IPS-18a (cell line): ENCODE data around the gene C1QBP.
A peak's percentile ranks its signal among the peaks of the same experiment; 100 is the strongest.

Experiments used
- H3K27ac ChIP-seq: one replicate; pipeline ENCODE4 v1.5.1; 2013; ENCODE audit warnings: low read length
- H3K27me3 ChIP-seq: one replicate; pipeline ENCODE4 v1.6.1; 2013; ENCODE audit warnings: mild to moderate bottlenecking, low read length; ENCODE audit not compliant: control insufficient read depth, insufficient read depth
- H3K36me3 ChIP-seq: one replicate; pipeline ENCODE4 v1.6.1; 2013; ENCODE audit warnings: low read depth, low read length; ENCODE audit not compliant: control insufficient read depth
- H3K4me1 ChIP-seq: one replicate; pipeline ENCODE4 v1.6.1; 2013; ENCODE audit warnings: low read depth, low read length; ENCODE audit not compliant: control insufficient read depth
- H3K4me3 ChIP-seq: one replicate; pipeline ENCODE4 v1.5.1; 2013; ENCODE audit warnings: low read length
- H3K9ac ChIP-seq: one replicate; pipeline ENCODE4 v1.6.1; 2013; ENCODE audit warnings: mild to moderate bottlenecking, low read length, moderate library complexity
- H3K9me3 ChIP-seq: one replicate; pipeline ENCODE4 v1.6.1; 2013; ENCODE audit warnings: low read depth, low read length; ENCODE audit not compliant: control insufficient read depth

C1QBP gene

GRCh38 chr17:5430413-5430999 is 8.4 kb downstream of the C1QBP start:
- peaks cover 89% of the 10 kb centered on the region for H3K36me3 ChIP-seq
- H3K9ac ChIP-seq, result no peak overlapping the region
- H3K27me3 ChIP-seq, result no peaks in the 10 kb centered on the region
- no peak overlapping the region for H3K27ac ChIP-seq
- H3K9me3 ChIP-seq, result no peaks in the 10 kb centered on the region
- no peak overlapping the region for H3K4me3 ChIP-seq
- no peaks in the 10 kb centered on the region for H3K4me1 ChIP-seq

- H3K9ac ChIP-seq, result no peak overlapping the region
- peaks cover 89% of the 10 kb centered on the region for H3K36me3 ChIP-seq
- no peaks in the 10 kb centered on the region for H3K27me3 ChIP-seq
- H3K27ac ChIP-seq, result no peak overlapping the region
- H3K4me1 ChIP-seq, result no peaks in the 10 kb centered on the region
- no peak overlapping the region for H3K4me3 ChIP-seq
- no peaks in the 10 kb centered on the region for H3K9me3 ChIP-seq
Measured at GRCh38 chr17:5429191-5429887, 9.6 kb downstream of the C1QBP start.

DNA sequence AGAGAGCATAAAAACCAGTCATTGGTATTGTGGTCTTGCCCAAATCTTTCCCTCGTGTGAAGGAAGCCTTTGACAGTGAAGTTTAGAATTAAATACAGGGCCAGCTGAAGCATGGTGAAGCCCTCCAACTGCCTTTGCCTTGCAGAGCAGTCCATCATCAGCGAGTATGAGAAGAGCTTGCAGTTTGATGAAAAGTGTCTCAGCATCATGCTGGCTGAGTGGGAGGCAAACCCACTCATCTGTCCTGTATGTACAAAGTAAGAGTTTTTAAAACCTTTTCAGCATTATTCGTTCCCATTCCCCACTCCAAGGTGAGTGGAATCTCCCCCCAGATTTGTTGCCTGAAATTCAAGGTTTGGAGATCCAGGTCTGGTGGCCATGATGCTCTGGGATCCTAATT is 13.1 kb downstream of the C1QBP start:
- Histone ChIP-seq H3K27ac (no peak overlapping the region), H3K9me3 (no peaks in the 10 kb centered on the region), H3K27me3 (no peaks in the 10 kb centered on the region), H3K4me1 (peaks cover 5% of the 10 kb centered on the region), H3K9ac (no peak overlapping the region), H3K4me3 (no peak overlapping the region), H3K36me3 (peaks cover 88% of the 10 kb centered on the region)

DNA sequence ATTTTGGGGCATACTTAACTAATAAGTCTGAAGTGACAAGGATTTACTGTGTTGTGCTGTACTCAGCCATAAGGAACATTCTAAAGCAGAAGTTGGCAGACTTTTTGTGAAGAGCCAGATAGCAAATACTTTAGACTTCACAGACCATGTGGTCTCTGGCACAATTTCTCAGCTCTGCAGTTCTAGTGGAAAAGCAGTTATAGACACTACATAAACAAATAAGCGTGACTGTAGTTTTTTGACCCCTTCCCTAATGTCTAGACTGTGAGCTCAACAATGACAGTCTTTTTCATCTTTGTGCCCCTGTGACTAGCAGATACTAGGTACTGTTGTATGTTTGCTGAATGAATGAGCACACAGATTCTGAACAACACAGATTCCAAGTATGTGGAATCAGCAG is 14.0 kb downstream of the C1QBP start:
- Histone ChIP-seq H3K9ac (no peak overlapping the region), H3K4me3 (no peak overlapping the region), H3K36me3 (peaks cover 84% of the 10 kb centered on the region), H3K4me1 (peaks cover 7% of the 10 kb centered on the region), H3K27ac (no peak overlapping the region), H3K27me3 (no peaks in the 10 kb centered on the region), H3K9me3 (no peaks in the 10 kb centered on the region)

DNA sequence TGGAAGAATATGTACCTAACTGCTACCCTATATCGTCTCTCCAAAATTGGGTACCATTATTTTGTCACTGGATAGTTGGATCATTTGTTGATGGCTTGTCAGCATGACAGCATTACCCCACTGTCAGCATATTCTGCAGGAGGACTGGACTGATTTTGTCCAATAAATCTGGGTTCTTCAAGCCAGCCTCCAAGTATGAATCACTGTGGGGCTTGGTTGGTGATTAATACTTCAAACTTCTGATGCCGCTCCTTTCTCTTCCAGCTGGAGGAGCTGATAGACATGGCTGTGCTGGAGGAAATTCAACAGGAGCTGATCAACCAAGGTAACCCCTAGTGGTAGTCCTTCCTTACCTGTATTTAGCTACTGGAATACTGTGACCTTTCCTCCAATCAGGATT is 16.4 kb downstream of the C1QBP start:
- H3K9ac ChIP-seq, result no peak overlapping the region
- H3K36me3 ChIP-seq, result peaks cover 62% of the 10 kb centered on the region
- H3K27ac ChIP-seq, result no peak overlapping the region
- H3K4me3 ChIP-seq, result no peak overlapping the region
- H3K9me3 ChIP-seq, result no peaks in the 10 kb centered on the region
- peaks cover 7% of the 10 kb centered on the region for H3K4me1 ChIP-seq
- H3K27me3 ChIP-seq, result no peaks in the 10 kb centered on the region

DNA sequence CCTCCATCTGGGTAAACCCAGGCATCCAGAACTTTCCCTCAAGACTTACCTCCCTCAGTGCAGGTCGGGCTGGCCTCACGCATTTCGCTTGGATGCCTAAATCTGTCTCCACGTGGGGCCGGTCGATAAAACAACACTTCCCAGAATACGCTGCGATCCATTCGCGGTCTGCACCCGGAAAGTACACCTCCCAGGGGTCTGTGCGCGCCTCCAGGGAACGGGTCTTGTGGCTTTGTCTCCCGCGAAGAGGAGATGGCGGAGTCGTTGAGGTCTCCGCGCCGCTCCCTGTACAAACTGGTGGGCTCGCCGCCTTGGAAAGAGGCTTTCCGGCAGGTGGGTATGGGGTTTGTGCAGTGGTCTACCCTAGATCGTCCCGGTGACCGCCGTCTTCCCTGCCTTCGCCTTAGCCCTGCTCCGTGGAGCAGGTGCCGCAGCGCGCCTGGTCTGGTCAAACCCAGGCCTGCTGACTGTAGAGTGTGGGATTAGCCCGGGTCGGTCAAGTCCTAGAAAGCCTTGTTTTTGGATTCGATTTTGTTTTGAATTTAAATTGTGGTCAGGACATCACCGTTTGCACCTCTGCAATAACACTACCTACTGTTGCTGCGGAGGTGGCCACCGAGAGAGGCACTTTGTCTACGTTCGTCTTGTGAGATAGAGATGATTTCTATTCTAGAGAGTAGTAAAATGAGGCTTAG is 18.8 kb downstream of the C1QBP start, which contains the start of gene RPAIN:
Gene RPAIN, plus strand, starts transcription at position 224 of the 695 bp plus-strand sequence. Its CDS starts 29 bp downstream, at position 253.
- Histone ChIP-seq H3K4me1 (peaks cover 7% of the 10 kb centered on the region), H3K36me3 (peaks cover 60% of the 10 kb centered on the region), H3K27me3 (no peaks in the 10 kb centered on the region), H3K9ac (peak within 1 kb of the TSS; percentile 97), H3K27ac (peak within 1 kb of the TSS; percentile 99), H3K9me3 (no peaks in the 10 kb centered on the region), H3K4me3 (peak within 1 kb of the TSS; percentile 100)

- Histone ChIP-seq H3K27ac (peak within 1 kb of the TSS; percentile 99), H3K27me3 (no peaks in the 10 kb centered on the region), H3K4me1 (peaks cover 7% of the 10 kb centered on the region), H3K9ac (peak within 1 kb of the TSS; percentile 97), H3K9me3 (no peaks in the 10 kb centered on the region), H3K4me3 (peak within 1 kb of the TSS; percentile 100), H3K36me3 (peaks cover 57% of the 10 kb centered on the region)
Measured at GRCh38 chr17:5419356-5419958, 19.5 kb downstream of the C1QBP start, which contains the start of gene NUP88. TSS of gene NUP88 (minus strand) at chr17:5419662. CDS start at chr17:5419650, 12 bp downstream.

DNA sequence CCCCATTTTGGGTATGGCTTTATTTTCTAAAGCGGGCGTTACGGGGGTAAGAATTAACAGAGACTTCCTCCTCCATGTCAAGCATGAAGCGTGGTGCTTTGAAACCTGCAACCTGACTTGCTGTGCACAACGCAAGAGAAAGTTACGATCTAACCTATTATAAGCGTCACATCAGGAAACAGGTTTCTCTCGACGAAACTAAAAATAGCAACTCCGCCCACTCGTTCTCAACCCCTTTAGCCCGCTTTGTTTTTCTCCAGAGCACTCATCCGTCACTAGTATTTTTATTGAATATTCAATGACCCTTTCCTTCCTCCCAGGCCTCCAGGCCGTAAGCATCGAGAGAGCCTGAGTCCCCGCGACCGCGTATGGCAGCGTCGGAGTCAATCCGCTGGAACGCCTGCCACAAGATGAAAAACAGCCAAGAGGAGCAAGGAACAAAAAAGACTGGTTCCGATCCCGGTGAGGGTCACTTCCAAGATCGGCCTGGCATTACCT is 20.0 kb downstream of the C1QBP start:
- peak overlapping the region; percentile 97 for H3K9ac ChIP-seq
- H3K27ac ChIP-seq, result peak overlapping the region; percentile 87
- H3K9me3 ChIP-seq, result no peaks in the 10 kb centered on the region
- peak overlapping the region; percentile 100 for H3K4me3 ChIP-seq
- peaks cover 57% of the 10 kb centered on the region for H3K36me3 ChIP-seq
- no peaks in the 10 kb centered on the region for H3K27me3 ChIP-seq
- H3K4me1 ChIP-seq, result peaks cover 7% of the 10 kb centered on the region

- Histone ChIP-seq H3K9ac (no peak overlapping the region), H3K36me3 (peaks cover 59% of the 10 kb centered on the region), H3K9me3 (no peaks in the 10 kb centered on the region), H3K27ac (no peak overlapping the region), H3K4me3 (no peak overlapping the region), H3K27me3 (no peaks in the 10 kb centered on the region), H3K4me1 (peaks cover 7% of the 10 kb centered on the region)
Measured at GRCh38 chr17:5416901-5417300, 22.1 kb downstream of the C1QBP start.

GRCh38 chr17:5413682-5414081 is 25.3 kb downstream of the C1QBP start:
- Histone ChIP-seq H3K9ac (no peak overlapping the region), H3K27ac (no peak overlapping the region), H3K4me1 (no peaks in the 10 kb centered on the region), H3K4me3 (no peak overlapping the region), H3K27me3 (no peaks in the 10 kb centered on the region), H3K9me3 (no peaks in the 10 kb centered on the region), H3K36me3 (peaks cover 80% of the 10 kb centered on the region)

GRCh38 chr17:5410594-5411272 is 28.2 kb downstream of the C1QBP start:
- no peak overlapping the region for H3K4me3 ChIP-seq
- H3K4me1 ChIP-seq, result no peaks in the 10 kb centered on the region
- H3K9ac ChIP-seq, result no peak overlapping the region
- no peak overlapping the region for H3K27ac ChIP-seq
- H3K36me3 ChIP-seq, result peaks cover 94% of the 10 kb centered on the region
- H3K27me3 ChIP-seq, result no peaks in the 10 kb centered on the region
- no peaks in the 10 kb centered on the region for H3K9me3 ChIP-seq
